CD4-positive, alpha-beta T cell (primary cell): ENCODE results near the gene DNAH6. TPM values are rescaled to one million over a fixed set of nuclear protein-coding genes. Genes with fewer than 3 reads are reported as not detected.

ENCODE experiments used
- ATAC-seq: fragments of 200-7000 bp; cut with Tn5 transposase; one replicate; pipeline ENCODE4 v1.10.0; 2022; ENCODE audit warnings: mild to moderate bottlenecking; ENCODE audit not compliant: poor library complexity
- CTCF ChIA-PET: fragments of 350-600 bp; sonication (Branson Sonifier 250); formaldehyde crosslinking; loops from one replicate; lab custom pipeline; 2021; ENCODE audit warnings: antibody characterized with exemption, inconsistent platforms; lab: Charles Lee
- POLR2A ChIA-PET: fragments of 350-600 bp; sonication (Branson Sonifier 250); formaldehyde crosslinking; loops from one replicate; lab custom pipeline; 2021; ENCODE audit warnings: antibody characterized with exemption, inconsistent platforms; lab: Charles Lee
- DNase-seq, 14 experiments: peaks; one replicate each; pipeline ENCODE4 v3.0.0-alpha.2; 2013 to 2020; ENCODE audit warnings: mixed read lengths in 2 of 14
- H3K27ac ChIP-seq, 2 donors: one replicate each; pipeline versions ENCODE4 v1.5.1 to v1.7.0; 2013; ENCODE audit warnings: low read length in 2 of 2, low read depth in 1 of 2, mild to moderate bottlenecking in 1 of 2
- H3K27me3 ChIP-seq, 2 experiments: 1 replicate in 1 of 2; 2 replicates in 1 of 2; pipeline versions ENCODE4 v1.6.1 to v1.7.0; 2013; ENCODE audit warnings: low read length in 2 of 2, control low read depth in 1 of 2, mild to moderate bottlenecking in 1 of 2, moderate library complexity in 1 of 2; ENCODE audit not compliant: insufficient read depth in 2 of 2, control insufficient read depth in 1 of 2
- H3K36me3 ChIP-seq: one replicate; pipeline ENCODE4 v1.6.1; 2013; ENCODE audit warnings: low read length, control low read depth; ENCODE audit not compliant: insufficient read depth
- H3K4me1 ChIP-seq: one replicate; pipeline ENCODE4 v1.6.1; 2013; ENCODE audit warnings: low read length, control low read depth; ENCODE audit not compliant: insufficient read depth
- H3K4me3 ChIP-seq: one replicate; pipeline ENCODE4 v1.5.1; 2013; ENCODE audit warnings: mild to moderate bottlenecking, low read length, moderate library complexity
- H3K9me3 ChIP-seq, 2 experiments: 1 replicate in 1 of 2; 2 replicates in 1 of 2; pipeline versions ENCODE4 v1.6.1 to v1.7.0; 2013; ENCODE audit warnings: low read length in 2 of 2, mild to moderate bottlenecking in 2 of 2, control low read depth in 1 of 2, moderate library complexity in 1 of 2; ENCODE audit not compliant: control insufficient read depth in 1 of 2, insufficient read depth in 1 of 2
- H3K27ac Mint-ChIP-seq: one replicate; pipeline ENCODE4 v1.8.0; 2020; ENCODE audit warnings: mixed read lengths
- H3K27me3 Mint-ChIP-seq: one replicate; pipeline ENCODE4 v1.8.0; 2021; ENCODE audit warnings: mixed read lengths
- H3K36me3 Mint-ChIP-seq: one replicate; pipeline ENCODE4 v1.8.0; 2021; ENCODE audit warnings: low read depth, mixed read lengths
- H3K4me1 Mint-ChIP-seq: one replicate; pipeline ENCODE4 v1.8.0; 2021; ENCODE audit warnings: low read depth, mixed read lengths
- H3K4me3 Mint-ChIP-seq: one replicate; pipeline ENCODE4 v1.8.0; 2020; ENCODE audit warnings: mild to moderate bottlenecking, mixed read lengths
- H3K9me3 Mint-ChIP-seq: one replicate; pipeline ENCODE4 v1.8.0; 2020; ENCODE audit warnings: mixed read lengths
- CTCF ChIP-seq: fragments of 200-600 bp; IDR thresholded peaks from one replicate; pipeline ENCODE4 v1.8.0; 2022; ENCODE audit warnings: antibody characterized with exemption, mild to moderate bottlenecking
- intact Hi-C, 2 experiments: fragments of 100-400 bp; cut with DNase I in 1 of 2; cut with micrococcal nuclease in 1 of 2; formaldehyde crosslinking; loops; one replicate each; pipeline versions ENCODE4 v1.15.1 to v1.9.0; 2023 to 2025; cut with DNase I, micrococcal nuclease
- total RNA-seq, 174 experiments: library from RNA in 2 of 174; stranded (reverse) in 2 of 174; gene quantifications; one replicate each; pipeline ENCODE4 v1.2.3 and lab custom pipeline; 2021 to 2026

Gene DNAH6
- total RNA-seq, 2 experiments from 2014 or later: 0.59 to 1.2 TPM

DNA sequence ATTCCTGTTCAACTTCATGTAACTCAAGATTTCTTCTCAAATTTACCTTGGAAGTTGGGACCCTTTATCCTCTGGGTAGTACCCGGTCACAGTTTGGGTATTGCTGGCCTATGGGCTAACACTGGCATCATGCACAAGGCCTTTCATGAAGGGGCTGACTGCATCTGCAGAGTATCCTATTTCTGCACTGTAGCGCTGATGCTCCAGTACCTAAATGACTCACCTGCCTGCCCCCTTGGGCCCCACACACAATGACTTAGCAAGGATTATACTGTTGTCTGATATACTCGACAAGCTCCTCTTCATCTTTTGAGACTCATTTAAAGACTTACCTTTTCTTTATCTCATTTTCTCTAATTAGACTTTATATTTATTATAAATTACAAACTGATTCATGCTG is 39.9 kb downstream of the DNAH6 start:
- TF ChIP-seq CTCF: no peak
- DNase-seq (no peak), ATAC-seq (no peak)
- POLR2A ChIA-PET: no interaction called here
- Mint-ChIP-seq H3K4me3 (no peak overlapping the region), H3K9me3 (peaks cover 5% of the 10 kb centered on the region), H3K4me1 (no peaks in the 10 kb centered on the region), H3K27me3 (no peaks in the 10 kb centered on the region), H3K36me3 (peaks cover 6% of the 10 kb centered on the region), H3K27ac (no peak overlapping the region)
- peaks cover 3 to 7% of the 10 kb centered on the region in 2 experiments for H3K9me3 ChIP-seq
- H3K4me1 ChIP-seq: no peaks in the 10 kb centered on the region
- intact Hi-C loops: no loop called here
- no peaks in the 10 kb centered on the region for H3K36me3 ChIP-seq
- CTCF ChIA-PET: no interaction called here
- H3K27ac ChIP-seq: no peak overlapping the region
- no peaks in the 10 kb centered on the region for H3K27me3 ChIP-seq
- no peak overlapping the region for H3K4me3 ChIP-seq

- no peak overlapping the region for H3K4me3 ChIP-seq
- H3K36me3 ChIP-seq: no peaks in the 10 kb centered on the region
- H3K27ac ChIP-seq: no peak overlapping the region
- H3K4me3 Mint-ChIP-seq: no peak overlapping the region
- no peak overlapping the region for H3K27ac Mint-ChIP-seq
- no peak for DNase-seq
- H3K4me1 ChIP-seq: no peaks in the 10 kb centered on the region
- H3K27me3 ChIP-seq: no peaks in the 10 kb centered on the region
- no peaks in the 10 kb centered on the region for H3K4me1 Mint-ChIP-seq
- H3K36me3 Mint-ChIP-seq: peaks cover 11% of the 10 kb centered on the region
- H3K9me3 ChIP-seq: peaks cover 3 to 7% of the 10 kb centered on the region in 2 experiments
- TF ChIP-seq CTCF: no peak
- ChIA-PET POLR2A (no interaction called here), CTCF (no interaction called here)
- peaks cover 7% of the 10 kb centered on the region for H3K9me3 Mint-ChIP-seq
- H3K27me3 Mint-ChIP-seq: no peaks in the 10 kb centered on the region
- intact Hi-C loops: no loop called here
- ATAC-seq: no peak
Observed at GRCh38 chr2:84559838-84560237, 43.5 kb downstream of the DNAH6 start.

- Histone ChIP-seq H3K27ac (no peak overlapping the region), H3K9me3 (no peaks in the 10 kb centered on the region), H3K36me3 (no peaks in the 10 kb centered on the region), H3K27me3 (no peaks in the 10 kb centered on the region), H3K4me3 (no peak overlapping the region), H3K4me1 (no peaks in the 10 kb centered on the region)
- Mint-ChIP-seq H3K27me3 (no peaks in the 10 kb centered on the region), H3K36me3 (no peaks in the 10 kb centered on the region), H3K4me1 (peaks cover 25% of the 10 kb centered on the region), H3K4me3 (peak overlapping the region; percentile 27), H3K27ac (peak overlapping the region; percentile 28), H3K9me3 (no peaks in the 10 kb centered on the region)
- no peak for TF ChIP-seq CTCF
- intact Hi-C loops: no loop called here
- CTCF ChIA-PET: no interaction called here
- POLR2A ChIA-PET: no interaction called here
- DNase-seq (no peak), ATAC-seq (no peak)
Observed at GRCh38 chr2:84579661-84580060, 63.4 kb downstream of the DNAH6 start.
